ENCODE measurements around the gene CCNI2. TPM values are rescaled to one million over a fixed set of nuclear protein-coding genes. Genes with fewer than 3 reads are reported as not detected.

CCNI2 gene
- polyA plus RNA-seq, 2 of the 4 experiments (the other 2 are of a cell fraction) = 0.17 to 0.26 TPM

- WGBS (ENCODE audit: missing lambda C conversion rate) = 72% methylated on average over 4 of the region's 4 CpGs
- no peak overlapping the region for H3K4me2 ChIP-seq
- no peak for DNase-seq (ENCODE audit: low read depth in 1 of 2, low spot score in 1 of 2)
- no peak for ATAC-seq
- no peak overlapping the region for H3K4me3 ChIP-seq
- FAIRE-seq = no peak
- no peak overlapping the region for H3K27ac ChIP-seq
- H3K4me1 ChIP-seq = peaks cover 1% of the 10 kb centered on the region
- ChIA-PET POLR2A (no interaction called here), CTCF (interaction anchor here (0.8 to 1.0 kb wide), 2 partner anchors 9 to 49 kb away, joined by 3 read pairs; partner anchors contain the start of gene SHROOM1)
- TF ChIP-seq KDM5A (IDR thresholded peaks at IDR 0.05) (no peak), EHMT2 (IDR thresholded peaks at IDR 0.05; ENCODE audit: low read depth) (no peak), JUN (IDR thresholded peaks at IDR 0.05) (no peak), EP300 (IDR thresholded peaks at IDR 0.05) (no peak), ZFP36 (IDR thresholded peaks at IDR 0.05; ENCODE audit: borderline replicate concordance, partially characterized antibody) (no peak), JUNB (IDR thresholded peaks at IDR 0.05) (no peak)
- H3K9me3 ChIP-seq = no peaks in the 10 kb centered on the region
These were observed 33.8 kb downstream of the CCNI2 start for GRCh38 chr5:132781029-132781428.

- H3K9me3 ChIP-seq = no peaks in the 10 kb centered on the region
- H3K4me1 ChIP-seq = no peaks in the 10 kb centered on the region
- ATAC-seq (no peak), DNase-seq (ENCODE audit: low read depth in 1 of 2, low spot score in 1 of 2) (no peak), FAIRE-seq (no peak)
- CTCF ChIA-PET = interaction anchor here (0.9 to 1.3 kb wide), 2 partner anchors 33 to 35 kb away, joined by 3 to 5 read pairs; partner anchors contain the start of gene CCNI2
- TF ChIP-seq TFCP2L1 (CRISPR knock-in tag; IDR thresholded peaks at IDR 0.05) = no peak
- TF ChIP-seq CHD4 (IDR thresholded peaks at IDR 0.05; ENCODE audit: borderline replicate concordance) = no peak
- TF ChIP-seq PHF8 (IDR thresholded peaks at IDR 0.05; ENCODE audit: borderline replicate concordance, low read depth) = no peak
- no peak for TF ChIP-seq TP53 (CRISPR knock-in tag; IDR thresholded peaks at IDR 0.05)
- TF ChIP-seq HDAC2 (IDR thresholded peaks at IDR 0.05) = no peak
- no peak for TF ChIP-seq HOXB13 (CRISPR knock-in tag; IDR thresholded peaks at IDR 0.05; ENCODE audit: low read depth)
- TF ChIP-seq RAD21 (conservative IDR thresholded peaks at IDR 0.05 in 1 of 2, IDR thresholded peaks at IDR 0.05 in 1 of 2) = no peak
- no peak for TF ChIP-seq CEBPB (IDR thresholded peaks at IDR 0.05)
- no peak overlapping the region for H3K27ac ChIP-seq
- POLR2A ChIA-PET = no interaction called here
- H3K4me3 ChIP-seq = no peak overlapping the region
- no peak overlapping the region for H3K4me2 ChIP-seq
- WGBS (ENCODE audit: missing lambda C conversion rate) = 54% methylated on average over 4 of the region's 4 CpGs
These were observed 34.9 kb downstream of the CCNI2 start for GRCh38 chr5:132782101-132782500.

- ChIA-PET CTCF (interaction anchor here (0.9 to 1.5 kb wide), 4 partner anchors 18 to 399 kb away, joined by 3 to 5 read pairs (median 3); no protein-coding TSS in a partner anchor), POLR2A (no interaction called here)
- no peak for ATAC-seq
- no peak for TF ChIP-seq CEBPB (IDR thresholded peaks at IDR 0.05)
- TF ChIP-seq HMGXB4 (CRISPR knock-in tag; IDR thresholded peaks at IDR 0.05; ENCODE audit: borderline replicate concordance) = no peak
- no peak for TF ChIP-seq HES2 (IDR thresholded peaks at IDR 0.05)
- TF ChIP-seq TP53 (CRISPR knock-in tag; IDR thresholded peaks at IDR 0.05) = no peak
- no peak for TF ChIP-seq ESRRA (IDR thresholded peaks at IDR 0.05; ENCODE audit: borderline replicate concordance, low read length)
- TF ChIP-seq TFCP2L1 (CRISPR knock-in tag; IDR thresholded peaks at IDR 0.05) = no peak
- no peak for TF ChIP-seq ZFP36 (IDR thresholded peaks at IDR 0.05; ENCODE audit: borderline replicate concordance, partially characterized antibody)
- no peak for TF ChIP-seq FOSB (CRISPR knock-in tag; IDR thresholded peaks at IDR 0.05)
- TF ChIP-seq HOXB13 (CRISPR knock-in tag; IDR thresholded peaks at IDR 0.05; ENCODE audit: low read depth) = no peak
- TF ChIP-seq GATA3 (IDR thresholded peaks at IDR 0.05; ENCODE audit: borderline replicate concordance) = no peak
- TF ChIP-seq REST (IDR thresholded peaks at IDR 0.05) = no peak
- TF ChIP-seq HOXA7 (CRISPR knock-in tag; IDR thresholded peaks at IDR 0.05) = no peak
- Histone ChIP-seq H3K9me3 (no peaks in the 10 kb centered on the region), H3K4me3 (no peak overlapping the region), H3K4me1 (no peaks in the 10 kb centered on the region), H3K27ac (no peak overlapping the region), H3K4me2 (no peak overlapping the region)
- DNase-seq (ENCODE audit: low read depth in 1 of 2, low spot score in 1 of 2) = no peak
- WGBS (ENCODE audit: missing lambda C conversion rate) = 67% methylated on average over 5 of the region's 5 CpGs
- FAIRE-seq = no peak
These were observed 38.1 kb downstream of the CCNI2 start for GRCh38 chr5:132785365-132785764.

Data from A549 (cell line).